ENCODE measurements around the gene SRSF11. TPM values are rescaled to one million over a fixed set of nuclear protein-coding genes. Genes with fewer than 3 reads are reported as not detected.

The SRSF11 gene
- polyA plus RNA-seq, 3 donors, result 60.0 to 189 (median 66.5) TPM

- no peaks in the 10 kb centered on the region for H3K9me3 ChIP-seq (replicated peaks in 1 of 2; ENCODE audit: control insufficient read depth in 1 of 2, insufficient read depth in 1 of 2, low read length in 2 of 2)
- Mint-ChIP-seq H3K9me3 (no peaks in the 10 kb centered on the region), H3K27me3 (ENCODE audit: low read depth in 3 of 3) (no peaks in the 10 kb centered on the region), H3K27ac (no peak overlapping the region), H3K4me3 (no peak overlapping the region), H3K36me3 (peaks cover 50 to 73% of the 10 kb centered on the region in 2 donors), H3K4me1 (no peaks in the 10 kb centered on the region)
- H3K4me2 ChIP-seq (replicated peaks; ENCODE audit: extremely low read depth, low read length, poor library complexity, severe bottlenecking), result no peak overlapping the region
- no peak for TF ChIP-seq CTCF (IDR thresholded peaks at IDR 0.05)
- H3K4me3 ChIP-seq (replicated peaks in 1 of 3; ENCODE audit: low read depth in 2 of 3, low read length in 3 of 3), result no peak overlapping the region
- intact Hi-C loops (cut with micrococcal nuclease), result no loop called here
- peaks cover 47 to 76% of the 10 kb centered on the region in 2 donors for H3K36me3 ChIP-seq (replicated peaks in 1 of 2; ENCODE audit: control insufficient read depth in 1 of 2, insufficient read depth in 2 of 2, low read length in 2 of 2)
- WGBS (ENCODE audit: insufficient coverage), result no CpG with 5 or more reads among the region's 1 CpG
- no peaks in the 10 kb centered on the region for H3K4me1 ChIP-seq (ENCODE audit: control insufficient read depth in 1 of 2, insufficient read depth in 2 of 2, low read length in 2 of 2)
- no peak overlapping the region for H3K27ac ChIP-seq (ENCODE audit: low read depth in 1 of 2, low read length in 2 of 2)
- no peak for DNase-seq
- no peaks in the 10 kb centered on the region for H3K27me3 ChIP-seq (ENCODE audit: control insufficient read depth in 2 of 2, insufficient read depth in 2 of 2, low read length in 2 of 2)
- no peak overlapping the region for H2AFZ ChIP-seq (ENCODE audit: insufficient read depth, low read depth, low read length, poor library complexity, severe bottlenecking)
- no peaks in the 10 kb centered on the region for H3K79me2 ChIP-seq (ENCODE audit: insufficient read depth, low read length)
- H3K9ac ChIP-seq (ENCODE audit: insufficient read depth, low read length, poor library complexity, severe bottlenecking), result no peak overlapping the region
- H4K20me1 ChIP-seq (ENCODE audit: insufficient read depth, low read length), result no peaks in the 10 kb centered on the region
Measured at GRCh38 chr1:70290218-70290617, 69.0 kb downstream of the SRSF11 start.

GRCh38 chr1:70293186-70293843, 72.1 kb downstream of the SRSF11 start:
- intact Hi-C loops (cut with micrococcal nuclease), result no loop called here
- no peaks in the 10 kb centered on the region for H3K27me3 Mint-ChIP-seq (ENCODE audit: low read depth in 3 of 3)
- Histone ChIP-seq H4K20me1 (ENCODE audit: insufficient read depth, low read length) (no peaks in the 10 kb centered on the region), H3K36me3 (replicated peaks in 1 of 2; ENCODE audit: control insufficient read depth in 1 of 2, insufficient read depth in 2 of 2, low read length in 2 of 2) (peaks cover 57 to 90% of the 10 kb centered on the region in 2 donors), H3K79me2 (ENCODE audit: insufficient read depth, low read length) (no peaks in the 10 kb centered on the region), H3K27me3 (ENCODE audit: control insufficient read depth in 2 of 2, insufficient read depth in 2 of 2, low read length in 2 of 2) (no peaks in the 10 kb centered on the region), H3K27ac (ENCODE audit: low read depth in 1 of 2, low read length in 2 of 2) (no peak overlapping the region), H3K4me1 (ENCODE audit: control insufficient read depth in 1 of 2, insufficient read depth in 2 of 2, low read length in 2 of 2) (no peaks in the 10 kb centered on the region), H3K9me3 (replicated peaks in 1 of 2; ENCODE audit: control insufficient read depth in 1 of 2, insufficient read depth in 1 of 2, low read length in 2 of 2) (no peaks in the 10 kb centered on the region), H3K4me3 (replicated peaks in 1 of 3; ENCODE audit: low read depth in 2 of 3, low read length in 3 of 3) (no peak overlapping the region), H3K4me2 (replicated peaks; ENCODE audit: extremely low read depth, low read length, poor library complexity, severe bottlenecking) (no peak overlapping the region), H2AFZ (ENCODE audit: insufficient read depth, low read depth, low read length, poor library complexity, severe bottlenecking) (no peak overlapping the region), H3K9ac (ENCODE audit: insufficient read depth, low read length, poor library complexity, severe bottlenecking) (no peak overlapping the region)
- no peak for TF ChIP-seq CTCF (IDR thresholded peaks at IDR 0.05)
- H3K4me3 Mint-ChIP-seq, result no peak overlapping the region
- no peak for DNase-seq
- H3K4me1 Mint-ChIP-seq, result no peaks in the 10 kb centered on the region
- no peak overlapping the region for H3K27ac Mint-ChIP-seq
- H3K36me3 Mint-ChIP-seq, result peaks cover 53 to 80% of the 10 kb centered on the region in 2 donors
- H3K9me3 Mint-ChIP-seq, result no peaks in the 10 kb centered on the region

Data from CD14-positive monocyte (primary cell).